ENCODE measurements around the gene C5orf22.

The C5orf22 gene

GRCh38 chr5:31500256-31500655 is 31.8 kb upstream of the C5orf22 start:
- no peaks in the 10 kb centered on the region for H3K4me1 ChIP-seq (ENCODE audit: control insufficient read depth, insufficient read depth, low read length)
- H3K27ac ChIP-seq (ENCODE audit: extremely low read depth, low read depth, low read length), result no peak overlapping the region
- no peak overlapping the region for H3K4me3 ChIP-seq (ENCODE audit: low read depth, low read length)
- CTCF ChIA-PET, result no interaction called here
- POLR2A ChIA-PET, result interaction anchor here (1.0 kb wide), 1 partner anchor 10 kb away, joined by 3 read pairs; no protein-coding TSS in a partner anchor
- H3K36me3 ChIP-seq (ENCODE audit: control insufficient read depth in 2 of 2, insufficient read depth in 1 of 2, low read length in 2 of 2), result peaks cover 57 to 100% of the 10 kb centered on the region in 2 experiments
- TF ChIP-seq AEBP2 (tag by site-specific recombination; IDR thresholded peaks at IDR 0.05; ENCODE audit: borderline replicate concordance), result no peak
- TF ChIP-seq ZNF274 (IDR thresholded peaks at IDR 0.05; ENCODE audit: low read length), result no peak
- no peak for TF ChIP-seq ZNF274 (tag by site-specific recombination; IDR thresholded peaks at IDR 0.05; ENCODE audit: borderline replicate concordance)
- TF ChIP-seq RBAK (tag by site-specific recombination; IDR thresholded peaks at IDR 0.05), result no peak
- TF ChIP-seq ZNF19 (tag by site-specific recombination; IDR thresholded peaks at IDR 0.05; ENCODE audit: low read depth), result no peak
- no peak for TF ChIP-seq MZF1 (tag by site-specific recombination; IDR thresholded peaks at IDR 0.05; ENCODE audit: borderline replicate concordance)
- no peak for TF ChIP-seq SALL2 (tag by site-specific recombination; IDR thresholded peaks at IDR 0.05; ENCODE audit: borderline replicate concordance)
- TF ChIP-seq ZNF704 (tag by site-specific recombination; IDR thresholded peaks at IDR 0.05), result no peak
- TF ChIP-seq ZNF324 (tag by site-specific recombination; IDR thresholded peaks at IDR 0.05), result no peak
- no peak for TF ChIP-seq ZNF639 (tag by site-specific recombination; IDR thresholded peaks at IDR 0.05)
- no peak for TF ChIP-seq ZNF549 (tag by site-specific recombination; IDR thresholded peaks at IDR 0.05)
- TF ChIP-seq ZNF571 (tag by site-specific recombination; IDR thresholded peaks at IDR 0.05), result no peak
- TF ChIP-seq ZNF202 (tag by site-specific recombination; IDR thresholded peaks at IDR 0.05; ENCODE audit: borderline replicate concordance), result no peak
- TF ChIP-seq GLIS2 (tag by site-specific recombination; IDR thresholded peaks at IDR 0.05), result no peak
- no peaks in the 10 kb centered on the region for H3K9me3 ChIP-seq (ENCODE audit: control insufficient read depth, insufficient read depth, low read depth, low read length)

- Histone ChIP-seq H3K9me3 (ENCODE audit: control insufficient read depth, insufficient read depth, low read depth, low read length) (no peaks in the 10 kb centered on the region), H3K27ac (ENCODE audit: extremely low read depth, low read depth, low read length) (no peak overlapping the region), H3K36me3 (ENCODE audit: control insufficient read depth in 2 of 2, insufficient read depth in 1 of 2, low read length in 2 of 2) (peaks cover 68 to 90% of the 10 kb centered on the region in 2 experiments), H3K4me3 (ENCODE audit: low read depth, low read length) (no peak overlapping the region), H3K4me1 (ENCODE audit: control insufficient read depth, insufficient read depth, low read length) (no peaks in the 10 kb centered on the region)
- POLR2A ChIA-PET, result no interaction called here
- CTCF ChIA-PET, result interaction anchor here (0.7 kb wide), 1 partner anchor 809 kb away, joined by 3 read pairs; no protein-coding TSS in a partner anchor
- no peak for TF ChIP-seq ZNF558 (tag by site-specific recombination; IDR thresholded peaks at IDR 0.05)
- TF ChIP-seq ZNF645 (tag by site-specific recombination; IDR thresholded peaks at IDR 0.05), result no peak
- TF ChIP-seq ZNF221 (tag by site-specific recombination; IDR thresholded peaks at IDR 0.05; ENCODE audit: borderline replicate concordance), result no peak
- no peak for TF ChIP-seq ZSCAN18 (tag by site-specific recombination; IDR thresholded peaks at IDR 0.05)
- no peak for TF ChIP-seq ZNF324 (tag by site-specific recombination; IDR thresholded peaks at IDR 0.05)
- TF ChIP-seq OSR2 (tag by site-specific recombination; IDR thresholded peaks at IDR 0.05), result no peak
- no peak for TF ChIP-seq ZNF140 (tag by site-specific recombination; IDR thresholded peaks at IDR 0.05)
- TF ChIP-seq ZNF692 (tag by site-specific recombination; IDR thresholded peaks at IDR 0.05), result no peak
- no peak for TF ChIP-seq ZBTB48 (tag by site-specific recombination; IDR thresholded peaks at IDR 0.05)
- no peak for TF ChIP-seq ZNF132 (tag by site-specific recombination; IDR thresholded peaks at IDR 0.05; ENCODE audit: borderline replicate concordance)
- no peak for TF ChIP-seq ZNF148 (tag by site-specific recombination; IDR thresholded peaks at IDR 0.05; ENCODE audit: borderline replicate concordance)
- TF ChIP-seq MYNN (tag by site-specific recombination; IDR thresholded peaks at IDR 0.05; ENCODE audit: borderline replicate concordance), result no peak
Observed at GRCh38 chr5:31502506-31502905, 29.6 kb upstream of the C5orf22 start.

Data from HEK293 (cell line).